HG03280 (cell line): ENCODE results near the gene MYH15.

Experiments used
- ATAC-seq: cut with Tn5 transposase; IDR thresholded peaks from one replicate; pipeline ENCODE4 v1.9.1; 2021; ENCODE audit warnings: mild to moderate bottlenecking, moderate library complexity; ENCODE audit not compliant: unreplicated experiment

Gene MYH15

DNA sequence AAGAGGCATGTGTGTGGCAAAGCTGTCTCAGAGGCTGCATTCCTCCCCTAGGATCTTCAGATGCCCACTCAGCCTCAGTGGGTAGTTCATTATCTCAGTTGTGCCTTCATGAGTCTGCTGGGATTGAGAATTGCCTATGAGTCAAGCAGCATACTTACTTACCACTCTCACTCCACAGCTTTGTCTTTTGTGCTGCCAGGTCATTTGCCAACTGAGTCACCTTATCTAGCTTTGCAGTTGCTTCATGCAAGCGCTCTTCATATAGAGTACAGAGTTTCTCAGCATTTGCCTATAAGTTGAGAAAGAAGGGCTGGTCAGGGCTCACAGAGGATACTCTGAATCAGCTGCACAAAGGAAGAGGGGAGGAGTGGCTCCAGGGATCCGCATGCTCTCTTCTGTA lies 89.5 kb downstream of the MYH15 start:
- no peak for ATAC-seq

DNA sequence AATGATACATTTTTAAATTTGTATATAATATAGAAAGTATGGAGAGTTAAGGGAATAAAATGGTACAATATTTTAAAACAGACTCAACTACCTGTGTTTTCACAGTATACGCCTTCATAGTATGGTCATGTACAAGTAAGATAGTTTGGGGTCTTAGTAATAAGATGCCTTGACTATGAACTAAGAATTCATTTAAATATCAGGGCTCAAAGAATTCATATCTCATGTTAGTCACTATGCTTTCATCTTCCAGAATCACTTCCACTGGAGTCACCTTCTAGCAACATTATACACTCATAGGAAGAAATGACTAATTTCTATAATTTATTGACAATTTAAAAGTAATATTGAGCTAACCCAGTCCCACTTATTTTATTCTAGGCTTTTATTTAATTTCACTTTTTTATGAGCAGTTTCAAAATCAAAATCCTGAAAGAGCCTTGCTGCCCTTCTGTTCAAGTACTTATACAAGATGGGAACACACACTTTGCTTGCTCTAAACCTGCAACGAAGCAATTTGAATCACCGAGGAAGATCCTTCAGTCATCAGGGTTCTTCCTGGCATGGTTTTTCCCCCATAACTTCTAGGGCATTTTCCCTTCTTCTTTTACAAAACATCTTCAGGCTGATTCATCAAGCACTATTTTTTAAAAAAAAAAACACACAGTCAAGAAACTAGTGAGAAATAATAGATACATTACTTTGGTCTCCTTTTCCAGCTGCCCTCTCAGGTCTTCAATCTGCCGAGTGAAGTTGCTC lies 94.1 kb downstream of the MYH15 start:
- no peak for ATAC-seq

DNA sequence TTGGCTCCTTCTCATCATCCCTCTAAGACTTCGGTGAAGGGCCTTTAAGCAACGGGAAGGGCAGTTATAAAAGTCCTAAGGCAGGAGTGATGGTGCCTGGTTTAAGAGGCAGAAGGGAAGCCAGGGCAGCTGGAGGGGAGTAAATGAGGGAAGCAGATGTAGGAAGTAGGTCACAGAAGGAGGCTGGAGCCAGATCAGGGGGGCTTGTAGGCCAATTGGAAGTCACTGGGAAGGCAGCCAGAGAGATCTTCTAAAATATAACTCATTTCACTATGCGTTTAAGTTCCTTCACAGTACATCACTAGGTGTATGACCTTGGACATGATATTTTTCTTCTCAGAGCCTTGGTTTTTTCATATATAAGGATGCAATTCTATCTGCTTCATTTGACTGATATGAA lies 94.7 kb downstream of the MYH15 start:
- no peak for ATAC-seq

DNA sequence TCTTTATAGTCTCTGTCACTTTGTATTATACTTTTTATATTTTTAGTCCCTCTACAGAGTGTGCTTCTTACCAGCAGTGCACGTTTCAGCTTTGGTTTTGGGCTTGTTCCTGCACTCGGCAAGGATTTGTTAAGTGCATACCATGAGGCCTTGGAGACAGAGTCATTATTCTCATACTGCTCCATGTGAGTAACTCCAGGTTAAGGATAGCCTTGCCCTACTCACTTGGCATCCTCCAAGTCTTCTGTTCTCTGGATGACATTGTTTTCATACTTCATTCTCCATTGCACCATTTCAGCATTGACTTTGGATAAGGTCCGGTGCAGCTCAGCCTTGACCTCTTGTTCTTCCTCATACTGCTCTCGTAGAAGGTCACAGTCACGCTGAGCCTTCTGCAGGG lies 96.4 kb downstream of the MYH15 start:
- no peak for ATAC-seq

DNA sequence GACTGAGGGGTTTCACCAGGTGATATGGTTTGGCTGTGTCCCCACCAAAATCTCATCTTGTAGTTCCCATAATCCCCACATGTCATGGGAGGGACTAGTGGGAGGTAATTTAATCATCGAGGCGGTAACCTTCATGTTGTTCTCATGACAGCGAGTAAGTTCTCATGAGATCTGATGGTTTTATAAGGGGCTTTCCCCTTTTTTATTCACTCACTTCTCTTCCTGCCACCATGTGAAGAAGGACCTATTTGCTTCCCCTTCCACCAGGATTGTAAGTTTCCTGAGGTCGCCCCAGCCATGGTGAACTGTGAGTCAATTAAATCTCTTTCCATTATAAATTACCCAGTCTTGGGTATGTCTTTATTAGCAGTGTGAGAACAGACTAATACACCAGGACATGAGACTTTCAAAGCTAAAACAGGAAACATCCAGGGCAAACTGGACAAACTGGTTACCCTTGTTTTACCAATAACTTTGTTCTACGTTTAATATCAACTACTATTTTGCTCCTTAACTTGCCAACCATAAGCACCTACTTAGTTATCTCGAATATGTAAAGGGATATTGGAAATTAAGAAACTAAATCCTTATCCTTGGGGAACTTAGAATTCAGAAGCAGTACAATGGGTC lies 98.2 kb downstream of the MYH15 start:
- ATAC-seq = no peak

DNA sequence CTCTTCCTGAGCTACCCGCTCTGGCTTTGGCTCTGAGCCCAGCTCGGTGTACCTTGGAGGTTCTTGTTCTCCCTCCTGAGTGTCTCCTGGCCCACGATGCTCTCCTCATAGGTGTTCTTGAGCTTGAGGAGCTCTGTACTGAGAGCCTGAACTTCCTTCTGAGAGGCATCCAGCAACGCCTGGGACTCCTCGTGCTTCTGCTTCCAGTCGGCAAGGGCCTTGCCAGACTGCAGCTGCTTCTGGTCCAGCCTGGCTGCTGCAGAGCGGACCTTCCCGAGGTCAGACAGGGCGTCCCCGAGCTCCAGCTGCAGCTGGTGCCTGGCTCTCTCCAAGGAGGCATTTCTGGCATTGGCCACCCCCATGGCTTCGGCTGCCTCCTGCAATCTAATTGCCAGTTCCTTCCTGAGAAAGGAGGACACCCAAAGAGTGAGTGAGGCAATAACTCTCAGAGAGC lies 99.8 kb downstream of the MYH15 start:
- no peak for ATAC-seq

DNA sequence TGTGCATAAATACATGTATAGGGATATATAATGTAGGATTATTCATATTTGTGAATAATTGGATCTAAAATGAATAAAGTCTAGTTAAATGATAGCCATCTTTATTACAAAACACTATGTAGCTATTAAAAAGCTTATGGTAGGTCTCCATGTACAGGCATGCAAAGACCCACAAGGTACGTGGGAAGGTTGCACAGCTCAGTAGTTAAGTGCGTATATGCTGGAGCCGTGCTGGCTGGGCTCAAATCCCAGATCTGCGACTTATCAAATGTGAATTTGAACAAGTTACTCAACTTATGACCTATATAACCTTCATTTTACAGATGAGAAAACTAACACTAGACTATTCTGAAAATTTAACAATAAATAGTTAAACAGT lies 100.6 kb downstream of the MYH15 start:
- ATAC-seq = no peak

DNA sequence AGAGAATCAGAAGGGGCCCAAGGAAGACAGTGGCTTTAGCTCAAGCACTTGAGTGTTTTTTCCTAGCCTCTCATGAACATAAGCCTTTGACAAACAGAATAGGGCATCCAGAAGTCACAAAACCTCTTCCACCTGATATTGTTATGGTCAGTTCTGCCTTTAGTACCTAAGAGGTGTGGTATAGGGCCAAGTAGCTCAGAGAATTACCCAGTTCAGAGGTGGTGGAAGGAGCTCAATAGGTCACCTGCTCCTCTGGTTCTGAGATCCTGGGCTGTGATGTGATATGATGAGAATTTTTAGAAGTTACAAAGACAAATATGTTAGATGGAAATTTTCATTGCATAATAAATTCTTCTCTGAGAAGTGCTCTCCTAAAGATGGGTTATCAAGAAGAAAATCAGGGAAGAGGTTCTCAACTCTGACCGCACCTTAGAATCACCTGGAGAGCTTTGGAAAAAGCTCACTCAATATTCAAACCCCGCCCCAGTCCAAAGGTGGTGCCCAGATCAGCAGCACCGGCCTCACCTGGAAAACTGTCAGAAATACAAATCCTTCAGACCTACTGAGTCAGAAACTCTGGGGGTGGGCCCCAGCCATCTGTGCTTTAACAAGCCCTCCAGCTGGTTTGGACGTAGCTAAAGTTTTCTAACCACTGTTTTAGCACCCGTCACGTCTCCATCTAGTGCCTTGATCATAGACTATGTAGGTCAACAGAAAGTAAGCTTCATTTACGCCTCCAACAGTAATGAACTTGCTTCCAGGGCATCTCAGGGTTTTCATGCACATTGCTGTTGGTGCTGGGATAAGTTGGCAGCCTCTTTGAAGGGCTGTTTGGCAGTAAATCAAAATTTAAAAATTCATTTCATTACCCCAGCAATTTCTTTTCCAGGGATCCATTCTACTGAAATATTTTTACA lies 101.3 kb downstream of the MYH15 start:
- ATAC-seq = no peak

DNA sequence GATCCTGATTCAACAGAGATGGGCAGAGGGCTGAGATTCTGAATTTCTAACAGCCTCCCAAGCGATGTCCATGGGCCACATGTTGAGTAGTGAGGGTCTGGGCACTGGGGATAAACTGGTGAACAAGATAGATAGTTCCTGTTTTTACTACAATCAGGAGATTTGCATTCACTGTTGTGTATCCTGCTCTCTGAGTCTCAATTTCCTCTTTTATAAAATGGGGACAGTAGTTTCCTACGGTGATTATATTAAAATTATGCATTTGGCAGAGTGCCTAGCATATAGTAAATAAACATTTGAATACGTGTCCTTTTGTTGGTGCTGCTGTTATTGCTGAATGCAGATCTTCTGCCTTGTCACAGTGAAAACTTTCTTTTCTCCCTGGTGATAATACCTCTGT lies 102.5 kb downstream of the MYH15 start:
- no peak for ATAC-seq

DNA sequence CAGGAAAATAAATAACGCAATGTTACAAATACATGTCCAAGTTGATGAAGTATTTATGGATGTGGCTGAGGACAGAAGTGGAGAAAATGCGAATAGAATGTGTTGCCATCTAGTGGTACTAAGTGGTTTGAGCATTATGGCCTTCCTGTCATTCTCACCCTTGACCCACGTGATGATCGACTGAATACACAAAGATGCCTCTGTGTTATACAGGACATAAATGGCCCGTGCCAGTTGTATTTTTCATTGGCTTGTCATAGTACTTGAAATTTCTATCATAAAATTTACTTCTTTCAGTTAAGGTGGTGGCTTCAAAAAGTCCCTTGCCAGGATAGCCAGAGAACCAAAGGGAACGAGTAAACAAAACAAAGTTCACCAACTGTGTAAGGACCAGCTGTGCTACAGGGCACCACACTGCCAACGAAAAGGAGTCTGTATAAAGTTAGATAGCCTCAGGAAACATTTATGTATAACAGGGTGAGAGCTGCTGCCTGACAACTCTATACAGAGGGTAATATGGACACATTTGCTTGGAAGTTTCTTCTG lies 103.7 kb downstream of the MYH15 start:
- ATAC-seq = peak; percentile 95

DNA sequence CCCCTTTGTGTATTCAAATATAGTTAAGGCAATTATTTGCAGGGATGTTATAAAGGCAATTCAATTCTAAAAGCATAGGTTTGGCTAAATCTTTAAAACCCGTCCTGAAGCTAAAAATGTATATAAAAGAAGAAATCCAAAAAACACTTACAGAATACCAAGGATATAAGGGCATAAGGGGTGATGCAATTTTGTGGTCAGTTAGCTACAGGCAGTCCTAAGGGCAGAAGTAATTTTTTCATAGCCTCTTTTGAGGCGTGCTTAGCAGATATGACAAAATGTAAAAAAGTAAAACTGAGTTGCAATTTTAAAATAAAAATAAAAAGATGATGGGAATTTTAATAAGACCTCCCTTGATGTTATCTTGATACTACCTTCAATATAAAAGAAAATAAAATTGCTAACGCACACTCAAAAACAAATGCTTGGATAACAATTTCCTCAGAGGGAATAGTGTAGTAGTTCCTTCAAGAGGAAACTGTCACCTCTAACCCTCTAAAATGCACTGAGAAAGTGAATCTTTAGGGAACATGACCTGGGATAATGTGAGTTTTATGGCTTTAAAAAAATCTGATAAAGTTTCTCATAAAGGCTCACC lies 104.2 kb downstream of the MYH15 start:
- ATAC-seq = peak; percentile 17

DNA sequence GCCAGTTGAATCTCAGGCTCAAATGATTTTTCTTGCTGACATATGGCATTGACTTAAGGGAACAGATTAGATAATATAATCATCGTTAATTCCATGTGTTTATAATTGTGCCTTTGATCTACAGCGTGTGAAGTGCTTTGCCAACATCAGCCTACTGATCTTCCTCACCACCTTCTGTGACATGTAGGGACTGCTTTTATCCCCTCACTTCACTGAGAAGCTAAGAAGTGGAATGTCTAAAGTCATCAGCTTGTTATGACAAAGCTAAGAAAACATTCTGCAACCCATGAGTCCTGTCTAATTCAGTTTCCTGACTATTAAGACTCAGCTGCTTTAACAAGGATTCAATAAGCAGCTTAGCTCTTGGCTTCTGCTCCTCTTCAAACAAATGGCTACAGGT lies 106.0 kb downstream of the MYH15 start:
- ATAC-seq = no peak

DNA sequence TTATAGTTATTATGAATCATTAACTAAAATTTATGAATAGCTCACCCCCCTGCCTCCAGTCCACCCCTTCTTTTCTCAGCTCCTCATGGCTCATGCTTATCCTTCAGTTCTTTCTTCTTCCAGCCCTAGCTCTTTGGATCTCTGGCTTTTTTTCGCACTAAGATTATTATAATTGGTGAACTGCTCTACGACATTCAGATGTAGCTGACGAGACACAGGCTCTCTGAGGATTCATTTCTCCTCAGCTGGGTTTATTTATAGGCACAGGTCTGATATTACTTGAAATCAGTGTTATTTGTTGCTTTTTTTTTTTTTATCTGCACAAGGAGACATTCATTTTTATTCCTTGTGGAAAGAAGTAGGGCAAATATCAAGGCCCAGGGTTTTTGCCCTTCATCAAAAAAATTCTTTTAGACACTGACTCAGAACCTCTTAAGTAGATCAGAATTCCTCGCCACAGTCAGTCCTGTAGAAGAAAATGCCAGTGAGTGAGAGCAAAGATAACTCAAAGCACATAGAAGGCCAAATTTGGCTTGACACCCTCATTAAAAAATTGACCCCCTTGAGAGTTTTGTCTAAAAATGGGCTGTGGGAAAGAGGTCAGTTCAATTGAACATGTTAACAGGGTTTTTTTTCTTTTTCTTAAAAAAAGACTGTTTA lies 106.6 kb downstream of the MYH15 start:
- ATAC-seq = no peak

DNA sequence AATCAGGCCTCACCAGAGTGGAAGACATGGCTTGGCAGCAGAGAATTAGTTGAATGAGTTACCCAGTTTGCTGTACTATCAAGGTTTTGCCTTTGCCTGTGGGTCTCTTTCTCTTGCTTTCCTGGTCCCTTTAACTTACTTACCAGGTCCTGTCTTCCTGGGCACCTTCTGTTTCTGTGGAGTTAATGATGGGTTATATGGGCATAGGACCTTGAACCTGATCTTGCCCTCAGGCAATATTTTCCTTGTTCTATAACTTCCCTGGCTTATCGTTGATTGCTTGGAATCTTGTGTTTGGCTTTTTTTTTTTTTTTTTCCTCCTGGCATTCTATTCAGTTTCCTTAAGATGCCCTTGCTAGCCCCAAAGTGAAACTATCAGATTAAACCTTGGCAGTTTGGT lies 107.2 kb downstream of the MYH15 start:
- no peak for ATAC-seq

DNA sequence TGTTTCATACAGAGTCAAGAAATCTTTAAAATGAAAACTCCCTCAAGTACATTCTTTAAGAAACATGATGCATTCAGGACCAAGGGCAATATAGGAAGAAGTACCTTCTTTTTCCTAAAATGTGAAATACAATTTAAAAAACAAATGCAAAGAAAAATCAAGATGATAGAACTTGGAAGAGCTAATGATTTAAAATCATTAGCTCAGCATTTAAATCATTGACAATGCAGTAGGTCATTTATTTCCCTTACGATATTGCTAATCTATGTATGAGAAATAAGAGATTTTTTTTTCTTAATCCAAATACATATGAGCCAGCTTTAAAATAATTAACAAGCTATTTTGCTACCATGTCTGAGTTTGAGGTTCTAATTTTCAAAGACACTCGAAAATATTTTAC lies 108.6 kb downstream of the MYH15 start:
- ATAC-seq = no peak

DNA sequence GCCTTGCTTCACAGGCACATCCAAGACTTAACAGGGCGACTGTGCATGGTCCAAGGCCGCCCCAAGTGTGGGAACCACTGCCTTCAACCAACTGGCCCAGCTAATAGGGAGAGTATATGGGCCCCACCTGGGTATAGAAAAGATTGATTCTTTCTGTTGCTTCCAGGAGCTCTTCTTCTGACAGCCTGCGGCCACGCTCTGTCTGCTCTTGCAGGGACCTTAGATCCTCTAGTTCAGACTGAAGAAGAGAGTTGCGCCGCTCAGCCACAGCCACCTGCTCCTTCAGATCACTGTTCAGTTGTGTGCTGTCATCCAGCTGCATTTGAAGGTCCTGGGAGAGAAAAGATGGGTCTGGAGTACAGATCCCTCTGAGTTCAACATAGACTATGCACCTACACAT lies 111.9 kb downstream of the MYH15 start:
- no peak for ATAC-seq

DNA sequence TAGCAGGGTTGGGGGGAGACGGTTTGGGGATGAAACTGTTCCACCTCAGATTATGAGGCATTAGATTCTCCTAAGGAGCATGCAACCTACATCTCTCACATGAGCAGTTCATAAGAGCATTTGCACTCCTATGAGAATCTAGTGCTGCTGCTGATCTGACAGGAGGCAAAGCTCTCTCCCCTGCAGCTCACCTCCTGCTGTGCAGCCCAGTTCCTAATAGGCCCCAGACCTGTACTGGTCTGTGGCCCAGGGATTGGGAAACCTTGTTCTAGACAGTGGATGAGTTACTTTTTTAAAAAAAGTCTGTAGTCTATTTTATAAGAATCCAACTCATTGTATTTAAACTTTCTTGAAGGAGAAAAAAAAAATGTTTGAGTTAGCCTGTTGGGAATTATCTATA lies 114.1 kb downstream of the MYH15 start:
- ATAC-seq = no peak

DNA sequence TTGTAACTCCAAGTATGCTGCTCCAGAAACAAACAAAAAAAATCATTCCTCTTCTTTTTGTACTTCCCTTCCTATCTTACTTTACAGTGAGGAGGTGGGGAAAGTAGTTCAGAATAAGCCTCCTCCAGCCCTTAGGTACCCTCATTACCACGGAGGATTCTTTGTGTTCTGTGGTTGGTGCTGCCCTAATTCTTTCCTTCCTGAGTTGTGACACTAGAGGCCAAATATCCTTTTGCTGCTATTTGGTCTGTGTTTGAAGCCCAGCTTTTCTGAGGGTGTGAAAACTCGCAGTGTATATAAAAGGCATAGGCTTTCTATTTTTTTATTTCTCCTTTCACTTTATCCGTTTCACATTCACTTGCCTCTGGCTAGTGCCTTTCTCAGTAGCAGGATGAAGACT lies 115.8 kb downstream of the MYH15 start:
- no peak for ATAC-seq

DNA sequence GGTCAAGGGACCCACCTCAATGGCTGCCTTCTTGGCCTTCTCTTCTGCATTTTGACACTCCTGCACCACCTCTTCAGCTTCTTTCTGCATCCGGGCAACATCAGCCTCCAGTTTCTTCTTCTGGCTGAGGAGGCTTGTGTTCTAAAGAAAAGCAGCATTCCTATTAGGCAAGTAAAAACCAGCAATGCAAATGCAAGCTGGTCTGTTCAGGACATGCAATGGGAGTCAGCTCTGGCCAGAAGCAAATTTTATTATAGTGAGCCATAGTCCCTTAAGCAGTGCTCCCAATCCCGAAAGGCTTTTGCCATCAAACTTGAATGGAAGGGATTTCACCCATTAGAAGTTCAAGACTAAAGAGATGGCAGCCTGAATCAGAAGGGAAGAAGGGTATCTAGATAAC lies 116.4 kb downstream of the MYH15 start:
- ATAC-seq = no peak

DNA sequence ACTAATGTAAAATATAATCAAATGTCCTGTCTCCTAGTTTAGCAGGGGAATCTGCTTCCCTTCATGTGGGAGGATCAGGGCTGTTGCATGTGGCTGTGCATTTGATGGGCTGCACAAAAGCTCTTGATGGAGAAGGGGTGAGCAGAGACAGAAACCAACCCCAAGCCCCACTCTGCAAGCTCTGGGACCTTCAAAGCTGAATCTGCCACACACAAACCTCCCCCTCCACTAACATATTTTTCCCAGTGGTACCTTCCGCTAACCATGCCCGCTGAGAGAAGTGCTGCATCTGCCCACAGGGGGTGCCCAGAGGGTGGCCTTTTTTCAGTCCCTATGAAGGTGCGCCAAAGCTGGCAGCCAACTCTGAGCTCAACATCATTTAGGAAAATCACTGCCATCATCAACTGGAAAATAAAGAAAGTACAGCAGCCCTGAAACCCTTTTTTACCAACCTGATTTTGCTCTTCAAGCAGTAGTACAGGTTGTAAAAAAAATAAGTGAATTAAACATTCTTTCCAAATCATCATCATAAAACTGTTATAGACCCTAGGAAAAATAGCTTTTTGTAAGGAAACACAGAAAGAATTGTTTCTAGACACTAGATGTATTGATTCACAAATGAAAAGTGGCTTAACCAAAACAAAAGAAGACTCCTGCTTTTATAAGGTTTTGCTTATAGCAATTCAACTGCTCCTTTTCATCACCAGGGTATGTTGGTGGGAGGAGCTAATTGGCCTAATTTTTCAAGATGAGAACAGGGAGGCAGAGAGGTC lies 117.1 kb downstream of the MYH15 start:
- ATAC-seq = no peak
